HepG2 (cell line): ENCODE results near the gene DEFB131B. TPM values are rescaled to one million over a fixed set of nuclear protein-coding genes. Genes with fewer than 3 reads are reported as not detected.

Experiments used
- AHR ChIP-seq: IDR thresholded peaks from 2 replicates; pipeline ENCODE4 v1.6.1; 2018; ENCODE audit warnings: missing genetic modification reagents, missing compliant biosample characterization
- ARID3A ChIP-seq: IDR thresholded peaks from 2 replicates; pipeline ENCODE4 v1.6.1; 2012; ENCODE audit warnings: low read depth, low read length, improper control_type of control experiment
- BCLAF1 ChIP-seq: fragments of 450-650 bp; IDR thresholded peaks from 2 replicates; pipeline ENCODE4 v1.6.1; 2017; ENCODE audit warnings: mild to moderate bottlenecking
- CCAR2 ChIP-seq: fragments of 200-400 bp; formaldehyde crosslinking; optimal IDR thresholded peaks from 2 replicates; pipeline ENCODE3; 2018; ENCODE audit warnings: low read depth, mild to moderate bottlenecking, low read length, moderate library complexity
- CENPT ChIP-seq: sonication (generic); formaldehyde crosslinking; IDR thresholded peaks from 2 replicates; pipeline ENCODE4 v1.8.0; 2022; ENCODE audit warnings: low read depth, mild to moderate bottlenecking, moderate library complexity, missing genetic modification reagents
- CREB1 ChIP-seq, 2 experiments: fragments of 450-650 bp in 1 of 2; IDR thresholded peaks; 2 replicates each; pipeline ENCODE4 v1.6.1; 2016 to 2017; ENCODE audit warnings: control low read depth in 1 of 2, mild to moderate bottlenecking in 1 of 2, missing compliant biosample characterization in 1 of 2, missing genetic modification characterization in 1 of 2
- E2F2 ChIP-seq: sonication (generic); formaldehyde crosslinking; IDR thresholded peaks from 2 replicates; pipeline ENCODE4 v1.4.0; 2020; ENCODE audit warnings: missing genetic modification reagents, borderline replicate concordance
- KDM5A ChIP-seq: fragments of 200-600 bp; sonication (generic); IDR thresholded peaks from 2 replicates; pipeline ENCODE4 v1.7.0; 2018; ENCODE audit warnings: antibody characterized with exemption, mild to moderate bottlenecking, low read length, borderline replicate concordance
- RNF219 ChIP-seq: sonication (generic); formaldehyde crosslinking; IDR thresholded peaks from 2 replicates; pipeline ENCODE4 v1.5.0; 2020; ENCODE audit warnings: mild to moderate bottlenecking, missing genetic modification reagents
- ZIK1 ChIP-seq: sonication (generic); formaldehyde crosslinking; IDR thresholded peaks from 2 replicates; pipeline ENCODE4 v1.5.0; 2020; ENCODE audit warnings: mild to moderate bottlenecking, low read depth, missing genetic modification reagents, borderline replicate concordance
- ZNF383 ChIP-seq: sonication (generic); formaldehyde crosslinking; IDR thresholded peaks from 2 replicates; pipeline ENCODE4 v1.4.0; 2020; ENCODE audit warnings: missing genetic modification reagents, mild to moderate bottlenecking, borderline replicate concordance
- ZNF512 ChIP-seq: sonication (generic); formaldehyde crosslinking; IDR thresholded peaks from 2 replicates; pipeline ENCODE4 v1.4.0; 2020; ENCODE audit warnings: mild to moderate bottlenecking, missing genetic modification reagents
- ZNF512B ChIP-seq: sonication (generic); formaldehyde crosslinking; IDR thresholded peaks from 2 replicates; pipeline ENCODE4 v1.5.1; 2020; ENCODE audit warnings: missing genetic modification reagents, mild to moderate bottlenecking, borderline replicate concordance
- polyA plus RNA-seq, 8 experiments: library from polyadenylated mRNA; depleted of rRNA in 3 of 8; stranded (reverse) in 7 of 8; unstranded in 1 of 8; fragments of >200 nt; fragmentation: Illumina TruSeq in 4 of 8; extraction: Trizol in 4 of 8; gene quantifications; 2 replicates each; pipeline versions ENCODE4 v1.2.1 to v1.2.3, GENCODE V29; 2011 to 2016; ENCODE audit warnings: low read depth in 4 of 8, missing spikeins in 1 of 8, mixed read lengths in 1 of 8; ENCODE audit not compliant: insufficient read depth in 1 of 8
- total RNA-seq, 5 experiments: library from RNA; depleted of rRNA; stranded (reverse); fragments of >200 nt; fragmentation: Illumina TruSeq; extraction: Trizol; gene quantifications; 2 replicates each; pipeline ENCODE4 v1.2.3, GENCODE V29; 2016; ENCODE audit warnings: low read depth in 1 of 5

Gene DEFB131B
- total and polyA plus RNA-seq, 2 of the 13 experiments (the other 11 are each of a cell fraction or from before 2014, with no cell fraction given) = not detected

GRCh38 chr11:71927820-71928736, 49.8 kb downstream of the DEFB131B start, which contains the start of gene XNDC1N (continued):
- TF ChIP-seq E2F2 (CRISPR knock-in tag) (no peak), CREB1 (IDR thresholded peaks at IDR 0.05) (0 out of 2 replicates have a peak, but pooled peaks have one; percentile 27), CREB1 (CRISPR knock-in tag; IDR thresholded peaks at IDR 0.05) (no peak), BCLAF1 (no peak), CCAR2 (peak; percentile 9), CENPT (CRISPR knock-in tag) (no peak), ZNF512B (no peak), ARID3A (no peak), ZNF512 (CRISPR knock-in tag) (no peak), KDM5A (peak; percentile 88), ZNF383 (no peak), RNF219 (CRISPR knock-in tag) (no peak), AHR (no peak), ZIK1 (CRISPR knock-in tag) (no peak)
